GM13976 (cell line): Measurements from ENCODE around the gene RELN.
"Not testable (repeated sequence)": the region's sequence is repeated elsewhere in the genome, so short reads cannot be mapped to it uniquely, and the experiment has no call there.

Experiments used
- DNase-seq: peaks from one replicate; pipeline ENCODE4 v3.0.0; 2012; ENCODE audit warnings: low spot score
- in situ Hi-C: fragments of 300-500 bp; cut with MboI; formaldehyde crosslinking; loops from one replicate; pipeline ENCODE4 v1.12.0; 2022; ENCODE audit warnings: low sequenced_read_pairs, mixed read lengths, inconsistent platforms; ENCODE audit not compliant: unreplicated experiment
- TF ChIP-seq, protein P1 (sequence below): IDR thresholded peaks from 2 replicates; pipeline ENCODE4 v1.5.1; 2012; ENCODE audit warnings: borderline replicate concordance, mild to moderate bottlenecking; ENCODE audit not compliant: insufficient read depth; ENCODE audit errors: extremely low read depth, missing control alignments, control extremely low read depth

The RELN gene

DNA sequence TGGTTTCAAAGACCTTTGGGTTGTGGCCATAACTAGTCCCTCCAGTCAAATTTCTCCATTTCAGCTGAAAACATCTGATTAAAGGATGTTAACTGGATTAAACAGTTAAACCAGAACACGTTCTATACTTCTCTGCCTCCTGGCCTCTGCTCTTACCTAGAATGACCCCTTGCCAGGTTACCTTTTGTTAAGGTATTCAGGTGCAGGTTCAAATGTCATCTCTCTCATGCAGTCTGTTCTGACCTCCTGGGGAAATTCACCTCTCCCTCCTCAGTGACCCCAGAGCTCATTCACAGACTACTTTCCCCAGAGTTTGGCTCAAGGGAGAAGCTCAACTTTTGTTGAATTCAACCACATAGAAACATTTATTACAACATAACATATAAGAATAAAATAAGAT is 67.8 kb downstream of the RELN start:
- DNase-seq = no peak
- in situ Hi-C loops = no loop called here
- TF ChIP-seq, protein P1, sequence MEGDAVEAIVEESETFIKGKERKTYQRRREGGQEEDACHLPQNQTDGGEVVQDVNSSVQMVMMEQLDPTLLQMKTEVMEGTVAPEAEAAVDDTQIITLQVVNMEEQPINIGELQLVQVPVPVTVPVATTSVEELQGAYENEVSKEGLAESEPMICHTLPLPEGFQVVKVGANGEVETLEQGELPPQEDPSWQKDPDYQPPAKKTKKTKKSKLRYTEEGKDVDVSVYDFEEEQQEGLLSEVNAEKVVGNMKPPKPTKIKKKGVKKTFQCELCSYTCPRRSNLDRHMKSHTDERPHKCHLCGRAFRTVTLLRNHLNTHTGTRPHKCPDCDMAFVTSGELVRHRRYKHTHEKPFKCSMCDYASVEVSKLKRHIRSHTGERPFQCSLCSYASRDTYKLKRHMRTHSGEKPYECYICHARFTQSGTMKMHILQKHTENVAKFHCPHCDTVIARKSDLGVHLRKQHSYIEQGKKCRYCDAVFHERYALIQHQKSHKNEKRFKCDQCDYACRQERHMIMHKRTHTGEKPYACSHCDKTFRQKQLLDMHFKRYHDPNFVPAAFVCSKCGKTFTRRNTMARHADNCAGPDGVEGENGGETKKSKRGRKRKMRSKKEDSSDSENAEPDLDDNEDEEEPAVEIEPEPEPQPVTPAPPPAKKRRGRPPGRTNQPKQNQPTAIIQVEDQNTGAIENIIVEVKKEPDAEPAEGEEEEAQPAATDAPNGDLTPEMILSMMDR = no peak

DNA sequence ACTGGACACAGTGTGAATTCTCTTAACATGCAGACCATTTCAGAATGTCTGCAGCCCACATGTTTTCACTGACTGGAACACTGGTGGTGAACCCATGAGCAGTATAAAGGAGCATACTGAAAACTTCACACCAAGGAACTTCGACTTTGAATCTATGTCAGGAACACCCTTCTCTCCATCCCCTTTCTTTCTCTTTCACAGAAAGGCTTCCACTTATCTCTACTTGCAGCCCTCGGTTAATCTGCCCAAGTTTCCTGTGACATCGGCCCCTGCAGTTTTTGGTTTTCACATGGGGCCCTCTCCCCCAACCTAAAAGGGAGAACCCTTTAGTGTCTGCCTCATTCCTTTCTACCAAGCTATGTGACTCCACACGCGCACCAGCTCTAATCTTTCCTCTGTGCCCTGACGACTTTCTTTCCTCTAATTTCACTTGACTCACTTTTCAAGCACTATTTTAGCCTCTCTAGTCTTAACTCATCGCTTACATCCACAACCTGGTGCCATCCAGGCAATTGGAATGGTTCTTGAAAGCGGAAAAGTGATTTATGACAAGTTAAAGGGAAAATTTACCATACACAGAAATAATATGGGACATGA is 70.1 kb downstream of the RELN start:
- in situ Hi-C loops = no loop called here
- no peak for DNase-seq
- TF ChIP-seq, protein P1 = no peak

DNA sequence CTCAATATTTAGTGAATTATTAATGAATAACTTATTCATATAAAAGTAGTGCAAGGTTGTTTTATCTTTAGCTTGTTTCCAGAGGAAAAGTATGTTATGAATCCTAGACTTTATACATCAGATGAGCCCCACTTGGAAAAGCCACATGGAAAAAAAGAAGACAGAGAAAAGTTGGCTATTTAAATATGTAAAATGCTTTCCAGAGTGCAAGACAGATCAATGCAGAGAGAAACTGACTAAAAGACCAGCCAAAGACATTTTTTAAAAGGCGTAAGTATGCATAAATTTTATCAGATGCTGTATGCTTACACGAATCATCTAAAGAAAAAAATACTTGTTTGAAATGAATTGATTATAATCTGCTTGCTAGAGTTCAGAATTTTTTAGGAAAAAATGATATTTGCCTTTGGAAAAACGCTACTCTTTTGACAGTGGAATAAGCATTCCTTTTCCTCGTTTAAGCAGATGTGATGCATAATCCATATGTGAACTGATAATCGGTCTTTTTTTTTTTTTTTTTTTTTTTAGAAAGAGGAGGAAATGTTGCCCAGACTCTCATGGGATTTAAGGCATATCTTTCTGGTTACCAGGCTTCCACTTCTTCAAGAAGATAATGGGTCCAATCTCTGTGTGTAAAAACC is 70.7 kb downstream of the RELN start:
- in situ Hi-C loops = no loop called here
- TF ChIP-seq, protein P1 = no peak
- DNase-seq = no peak

DNA sequence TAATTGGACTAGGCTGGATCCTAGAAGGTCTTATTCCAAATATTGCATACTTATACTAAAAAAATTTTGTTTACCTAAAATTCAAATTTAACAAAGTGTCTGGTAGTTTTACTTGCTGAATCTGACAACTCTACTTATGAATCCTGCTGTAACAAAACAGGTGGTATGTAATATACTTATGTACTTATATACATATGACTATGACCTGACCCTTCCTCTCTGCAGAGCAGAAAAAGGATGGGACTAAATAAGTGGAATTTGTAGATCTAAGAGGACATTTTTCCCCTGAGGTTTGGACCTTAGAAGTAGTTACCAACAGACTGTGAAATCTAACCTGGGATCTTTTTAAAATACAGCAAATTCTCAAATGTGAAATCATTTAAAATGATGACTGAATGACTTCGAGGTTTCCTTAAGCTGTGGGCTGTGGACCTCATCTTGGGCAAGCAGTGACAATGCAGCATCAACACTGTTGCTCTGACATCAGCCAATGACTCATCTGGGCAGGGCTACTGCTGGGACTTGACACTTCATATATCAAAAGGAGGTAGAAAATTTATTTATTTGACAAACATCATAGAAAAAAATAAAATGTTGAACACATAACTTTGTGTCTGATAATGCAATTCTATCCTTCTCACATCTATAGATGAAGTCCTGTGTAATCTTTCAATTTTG is 73.6 kb downstream of the RELN start:
- in situ Hi-C loops = no loop called here
- TF ChIP-seq, protein P1 = no peak

DNA sequence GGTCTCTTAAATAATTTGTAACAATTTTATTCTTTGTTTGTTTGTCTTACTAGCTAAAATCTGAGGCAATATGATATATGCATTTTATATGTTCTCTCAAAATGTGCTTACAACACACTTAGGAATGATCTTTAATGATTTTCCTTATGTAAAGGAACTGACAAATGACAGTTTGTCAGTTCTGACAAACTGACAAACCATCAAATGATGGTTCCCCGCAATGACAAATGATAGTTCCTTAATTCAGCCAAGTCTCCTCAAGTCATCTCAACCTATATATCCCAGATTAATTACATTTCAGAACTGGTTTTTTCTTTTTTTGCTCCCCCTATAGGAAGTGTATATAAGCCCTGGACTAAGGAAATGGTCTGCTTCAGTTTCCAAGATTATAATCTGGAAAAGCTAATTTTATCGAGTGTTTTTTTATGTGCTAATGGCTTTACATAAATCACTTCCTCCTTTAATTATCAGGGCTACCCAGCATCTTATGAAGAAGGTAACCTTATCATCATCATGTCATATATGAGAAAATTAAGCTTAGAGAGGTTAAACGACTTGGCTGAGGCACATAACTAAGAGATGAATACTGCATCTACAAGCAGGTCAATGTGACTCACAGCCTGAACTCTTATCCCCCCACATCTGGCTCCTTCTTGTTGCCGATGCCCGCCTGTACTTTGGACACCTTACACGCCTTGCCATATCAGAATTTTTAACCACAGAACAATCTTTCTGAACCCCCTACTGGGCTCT is 75.1 kb downstream of the RELN start:
- in situ Hi-C loops = no loop called here
- TF ChIP-seq, protein P1 = no peak

More for the DNA sequence above, 73.6 kb downstream of the RELN start:
- no peak for DNase-seq

DNA sequence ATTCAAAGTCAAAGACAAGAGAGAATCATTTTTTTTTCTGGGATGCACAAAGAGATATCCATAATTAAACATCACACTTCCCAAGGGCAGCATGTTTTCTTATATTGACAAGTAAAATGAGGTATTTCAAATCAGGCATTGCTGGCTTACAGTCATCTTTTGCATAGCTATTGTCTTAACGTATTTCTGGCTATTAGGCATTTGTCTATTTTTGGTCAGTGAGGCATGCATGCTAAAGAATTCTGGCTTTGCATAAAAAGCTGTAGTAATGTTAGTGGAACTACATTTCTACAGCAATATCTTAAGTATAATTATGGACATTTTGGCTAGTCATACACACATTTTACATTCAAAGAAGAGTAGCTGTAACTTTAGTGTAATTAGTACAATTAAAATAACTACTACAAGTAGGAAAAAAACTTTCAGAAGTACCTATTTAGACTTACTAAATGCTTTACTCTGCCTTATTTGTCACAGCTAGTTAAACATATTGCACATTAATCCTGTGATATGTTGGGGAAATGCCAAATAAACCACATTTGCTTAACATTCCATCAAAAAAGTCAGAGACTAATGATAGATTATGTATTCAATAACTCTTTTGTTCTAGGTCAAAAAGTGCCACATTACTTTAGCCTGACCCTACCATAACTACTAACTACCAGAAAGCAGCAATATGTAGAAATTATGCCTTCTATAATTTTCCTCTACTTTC is 76.4 kb downstream of the RELN start:
- DNase-seq = no peak
- in situ Hi-C loops = no loop called here
- TF ChIP-seq, protein P1 = no peak

More for the DNA sequence above, 75.1 kb downstream of the RELN start:
- DNase-seq = no peak

DNA sequence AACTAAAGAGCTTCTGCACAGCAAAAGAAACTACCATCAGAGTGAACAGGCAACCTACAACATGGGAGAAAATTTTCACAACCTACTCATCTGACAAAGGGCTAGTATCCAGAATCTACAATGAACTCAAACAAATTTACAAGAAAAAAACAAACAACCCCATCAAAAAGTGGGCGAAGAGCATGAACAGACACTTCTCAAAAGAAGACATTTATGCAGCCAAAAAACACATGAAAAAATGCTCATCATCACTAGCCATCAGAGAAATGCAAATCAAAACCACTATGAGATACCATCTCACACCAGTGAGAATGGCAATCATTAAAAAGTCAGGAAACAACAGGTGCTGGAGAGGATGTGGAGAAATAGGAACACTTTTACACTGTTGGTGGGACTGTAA is 78.4 kb downstream of the RELN start:
- in situ Hi-C loops, DNase-seq: not testable (repeated sequence)
